GM18519 (cell line): ENCODE data around the gene ABI3BP.
"Not testable (repeated sequence)": the region's sequence is repeated elsewhere in the genome, so short reads cannot be mapped to it uniquely, and the experiment has no call there.

Experiments used
- ATAC-seq: cut with Tn5 transposase; IDR thresholded peaks from one replicate; pipeline ENCODE4 v1.9.1; 2021; ENCODE audit warnings: mild to moderate bottlenecking, moderate library complexity; ENCODE audit not compliant: unreplicated experiment, low FRiP score

Gene ABI3BP

GRCh38 chr3:100954199-100954935, 38.9 kb downstream of the ABI3BP start:
- no peak for ATAC-seq

GRCh38 chr3:100953103-100953502, 40.1 kb downstream of the ABI3BP start:
- ATAC-seq, result no peak

- ATAC-seq, result no peak
Measured at GRCh38 chr3:100947119-100947518, 46.1 kb downstream of the ABI3BP start.

- not testable (repeated sequence) for ATAC-seq
Measured at GRCh38 chr3:100946096-100946495, 47.1 kb downstream of the ABI3BP start.

- no peak for ATAC-seq
Measured at GRCh38 chr3:100941451-100941850, 51.8 kb downstream of the ABI3BP start.

GRCh38 chr3:100941041-100941440, 52.2 kb downstream of the ABI3BP start:
- no peak for ATAC-seq

- ATAC-seq, result no peak
Measured at GRCh38 chr3:100936931-100937330, 56.3 kb downstream of the ABI3BP start.

- ATAC-seq, result no peak
Measured at GRCh38 chr3:100932491-100932890, 60.7 kb downstream of the ABI3BP start.

GRCh38 chr3:100928638-100929428, 64.4 kb downstream of the ABI3BP start:
- ATAC-seq, result no peak

- ATAC-seq, result no peak
Measured at GRCh38 chr3:100927775-100928174, 65.4 kb downstream of the ABI3BP start.

GRCh38 chr3:100915706-100916495, 77.3 kb downstream of the ABI3BP start:
- no peak for ATAC-seq

- ATAC-seq, result no peak
Measured at GRCh38 chr3:100913870-100914648, 79.2 kb downstream of the ABI3BP start.

- ATAC-seq, result no peak
Measured at GRCh38 chr3:100912976-100913545, 80.2 kb downstream of the ABI3BP start.

GRCh38 chr3:100912571-100912970, 80.7 kb downstream of the ABI3BP start:
- no peak for ATAC-seq

- ATAC-seq, result no peak
Measured at GRCh38 chr3:100911956-100912355, 81.3 kb downstream of the ABI3BP start.

GRCh38 chr3:100910986-100911385, 82.2 kb downstream of the ABI3BP start:
- no peak for ATAC-seq

GRCh38 chr3:100902572-100902971, 90.6 kb downstream of the ABI3BP start:
- ATAC-seq, result no peak

- no peak for ATAC-seq
Measured at GRCh38 chr3:100900671-100901335, 92.4 kb downstream of the ABI3BP start.

- ATAC-seq, result peak; percentile 70
Measured at GRCh38 chr3:100899440-100900091, 93.7 kb downstream of the ABI3BP start.
